CD4-positive, alpha-beta T cell treated with Interleukin-6 at 100 ng/mL for 8 hours (primary cell): ENCODE measurements around the gene ITGB3.

Experiments used
- DNase-seq: peaks from one replicate; pipeline ENCODE4 v3.0.0-alpha.2; 2020; ENCODE audit warnings: mixed read lengths, low spot score

The ITGB3 gene

DNA sequence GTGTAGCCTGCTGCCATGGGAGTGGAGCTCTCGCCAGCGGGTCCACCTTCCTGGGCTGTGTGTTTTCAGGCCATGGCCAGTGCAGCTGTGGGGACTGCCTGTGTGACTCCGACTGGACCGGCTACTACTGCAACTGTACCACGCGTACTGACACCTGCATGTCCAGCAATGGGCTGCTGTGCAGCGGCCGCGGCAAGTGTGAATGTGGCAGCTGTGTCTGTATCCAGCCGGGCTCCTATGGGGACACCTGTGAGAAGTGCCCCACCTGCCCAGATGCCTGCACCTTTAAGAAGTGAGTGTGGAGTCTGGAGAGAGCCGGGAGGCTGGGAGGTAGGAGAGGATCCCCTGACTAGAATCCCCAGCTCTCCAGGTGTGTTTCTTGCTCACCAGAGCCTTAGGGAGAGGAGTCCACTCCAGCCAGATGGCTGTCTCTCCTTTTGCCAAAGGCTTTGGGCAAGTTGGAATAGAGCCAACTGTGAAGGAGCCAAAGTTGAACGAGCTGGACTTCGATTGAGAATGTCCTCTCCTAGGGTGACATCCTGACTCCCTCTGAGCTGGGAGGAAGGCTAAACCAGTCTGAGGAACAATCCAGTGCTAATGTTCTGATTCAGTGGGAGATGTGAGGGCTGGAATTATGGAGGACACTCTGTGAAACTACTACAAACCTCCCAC, 45.7 kb downstream of the ITGB3 start:
- no peak for DNase-seq

DNA sequence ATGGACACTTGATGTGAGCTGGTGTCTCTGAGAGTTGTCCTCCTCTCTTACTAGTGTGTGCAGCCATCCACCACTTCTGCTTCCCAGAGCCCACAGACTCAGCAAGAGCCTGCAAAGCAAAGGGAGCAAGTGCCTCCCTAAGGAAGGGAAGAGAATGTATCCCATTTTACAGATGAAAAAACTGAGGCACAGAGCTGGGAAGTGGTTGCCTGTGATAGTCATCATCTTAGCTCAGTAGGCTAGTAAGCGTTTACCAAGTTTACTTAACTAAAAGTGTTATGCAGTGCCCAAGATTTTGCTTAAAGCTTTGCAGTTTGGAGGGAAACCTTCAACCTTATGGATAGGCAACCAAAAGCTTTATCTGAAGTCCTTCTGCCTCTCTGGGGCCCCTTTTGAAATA, 47.1 kb downstream of the ITGB3 start:
- DNase-seq = no peak

DNA sequence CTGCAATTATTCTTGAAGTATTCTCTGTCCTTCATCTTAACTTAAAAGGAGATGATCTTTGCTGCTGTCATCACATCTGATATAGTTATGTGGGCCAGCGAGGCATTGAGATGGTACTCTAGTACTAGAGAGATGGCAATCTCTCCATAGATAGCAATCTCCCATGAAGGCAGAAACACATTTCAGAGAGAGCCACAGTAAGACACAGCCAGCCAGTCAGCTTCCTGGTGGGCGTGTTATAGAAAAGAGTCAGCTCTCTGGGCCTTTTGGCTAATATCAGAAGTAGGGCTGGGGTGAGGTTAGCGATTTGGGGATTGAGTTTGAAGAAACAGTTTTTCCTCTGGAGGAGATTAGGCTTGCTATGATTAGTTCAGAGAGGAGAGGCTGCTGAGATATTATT, 47.5 kb downstream of the ITGB3 start:
- no peak for DNase-seq

DNA sequence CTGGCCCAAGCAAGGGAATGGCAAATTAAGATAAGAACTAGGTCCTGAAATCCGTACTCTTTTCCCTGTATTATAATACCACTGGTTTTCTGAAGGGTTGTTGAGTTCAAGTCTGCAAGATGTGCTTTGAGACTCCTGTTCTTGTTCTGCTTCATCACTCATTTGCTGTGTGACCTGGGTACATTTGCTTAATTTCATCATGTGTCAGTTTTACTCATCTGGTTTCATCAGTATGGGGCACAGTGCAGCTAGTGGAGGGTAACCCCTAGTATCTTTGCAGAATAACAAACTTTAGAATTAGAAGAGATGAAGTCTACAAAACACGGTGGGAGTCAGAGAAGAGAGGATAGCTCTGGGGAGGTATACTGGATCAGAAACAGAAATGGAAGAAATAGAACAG, 48.2 kb downstream of the ITGB3 start:
- DNase-seq = no peak

DNA sequence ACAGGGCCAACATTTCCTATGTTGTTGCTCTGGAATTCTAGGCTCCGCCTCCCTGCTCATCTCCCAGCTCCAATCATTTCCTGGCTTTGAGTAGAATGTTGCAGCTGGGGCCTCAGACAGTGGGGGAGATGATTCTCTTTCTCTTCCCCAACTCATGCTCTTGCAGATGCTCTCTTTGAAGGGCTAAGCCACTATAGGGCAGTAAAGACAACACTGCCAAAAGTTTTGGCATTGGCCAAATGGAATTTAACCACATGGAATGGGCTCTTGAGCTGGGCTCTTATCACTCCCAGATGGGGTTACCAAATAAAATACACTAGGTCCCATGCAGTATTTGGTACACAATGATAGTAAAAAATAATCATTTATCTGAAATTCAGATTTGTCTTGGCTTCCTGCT, 50.6 kb downstream of the ITGB3 start:
- no peak for DNase-seq

DNA sequence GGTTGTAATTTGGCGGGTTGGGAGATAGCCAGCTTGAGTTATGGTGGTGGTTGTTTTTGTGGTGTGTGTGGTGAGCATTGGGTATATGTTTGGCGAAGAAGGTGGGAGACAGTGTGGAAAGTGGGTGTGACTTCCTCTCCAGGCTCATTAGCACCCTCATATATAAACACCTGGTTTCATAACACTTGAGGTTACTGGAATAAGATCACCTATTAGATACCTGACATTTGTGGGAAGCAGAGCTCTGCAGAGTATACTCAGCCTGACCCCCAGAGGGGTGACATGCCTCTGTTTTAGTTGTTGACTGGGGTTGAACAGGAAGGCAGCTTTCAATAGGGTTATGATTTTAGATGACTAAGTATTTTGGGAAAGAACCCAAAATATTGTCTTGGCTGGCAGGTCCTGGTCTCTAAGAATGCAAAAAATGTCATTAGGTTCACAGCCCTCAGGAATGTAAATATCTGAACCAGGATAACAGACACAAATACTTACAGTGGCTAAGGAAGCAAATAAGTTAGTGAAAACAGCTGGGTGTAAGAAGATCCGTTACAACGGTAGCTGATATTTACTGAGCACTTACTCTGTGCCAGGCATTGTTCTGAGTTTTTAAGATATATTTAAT, 51.8 kb downstream of the ITGB3 start:
- no peak for DNase-seq

DNA sequence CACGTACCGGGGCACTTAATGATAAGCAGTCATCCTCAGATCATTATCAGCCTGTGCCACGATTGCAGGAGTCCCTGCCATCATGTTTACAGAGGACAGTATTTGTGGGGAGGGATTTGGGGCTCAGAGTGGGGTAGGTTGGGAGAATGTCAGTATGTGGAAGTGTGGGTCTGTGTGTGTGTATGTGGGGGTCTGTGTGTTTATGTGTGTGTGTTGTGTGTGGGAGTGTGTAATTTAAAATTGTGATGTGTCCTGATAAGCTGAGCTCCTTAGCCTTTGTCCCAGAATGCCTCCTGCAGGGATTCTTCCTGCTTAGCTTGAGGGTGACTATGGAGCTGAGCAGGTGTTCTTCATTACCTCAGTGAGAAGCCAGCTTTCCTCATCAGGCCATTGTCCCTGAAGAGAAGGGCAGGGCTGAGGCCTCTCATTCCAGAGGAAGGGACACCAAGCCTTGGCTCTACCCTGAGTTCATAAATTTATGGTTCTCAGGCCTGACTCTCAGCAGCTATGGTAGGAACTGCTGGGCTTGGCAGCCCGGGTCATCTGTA, 56.6 kb downstream of the ITGB3 start:
- DNase-seq = no peak

DNA sequence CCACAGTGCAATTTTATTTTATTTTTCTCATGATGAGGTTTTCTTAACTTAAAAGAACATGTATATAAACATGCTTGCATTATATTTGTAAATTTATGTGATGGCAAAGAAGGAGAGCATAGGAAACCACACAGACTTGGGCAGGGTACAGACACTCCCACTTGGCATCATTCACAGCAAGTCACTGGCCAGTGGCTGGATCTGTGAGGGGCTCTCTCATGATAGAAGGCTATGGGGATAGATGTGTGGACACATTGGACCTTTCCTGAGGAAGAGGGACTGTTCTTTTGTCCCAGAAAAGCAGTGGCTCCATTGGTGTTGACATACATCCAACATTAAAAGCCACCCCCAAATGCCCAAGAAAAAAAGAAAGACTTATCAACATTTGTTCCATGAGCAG, 57.8 kb downstream of the ITGB3 start:
- no peak for DNase-seq

DNA sequence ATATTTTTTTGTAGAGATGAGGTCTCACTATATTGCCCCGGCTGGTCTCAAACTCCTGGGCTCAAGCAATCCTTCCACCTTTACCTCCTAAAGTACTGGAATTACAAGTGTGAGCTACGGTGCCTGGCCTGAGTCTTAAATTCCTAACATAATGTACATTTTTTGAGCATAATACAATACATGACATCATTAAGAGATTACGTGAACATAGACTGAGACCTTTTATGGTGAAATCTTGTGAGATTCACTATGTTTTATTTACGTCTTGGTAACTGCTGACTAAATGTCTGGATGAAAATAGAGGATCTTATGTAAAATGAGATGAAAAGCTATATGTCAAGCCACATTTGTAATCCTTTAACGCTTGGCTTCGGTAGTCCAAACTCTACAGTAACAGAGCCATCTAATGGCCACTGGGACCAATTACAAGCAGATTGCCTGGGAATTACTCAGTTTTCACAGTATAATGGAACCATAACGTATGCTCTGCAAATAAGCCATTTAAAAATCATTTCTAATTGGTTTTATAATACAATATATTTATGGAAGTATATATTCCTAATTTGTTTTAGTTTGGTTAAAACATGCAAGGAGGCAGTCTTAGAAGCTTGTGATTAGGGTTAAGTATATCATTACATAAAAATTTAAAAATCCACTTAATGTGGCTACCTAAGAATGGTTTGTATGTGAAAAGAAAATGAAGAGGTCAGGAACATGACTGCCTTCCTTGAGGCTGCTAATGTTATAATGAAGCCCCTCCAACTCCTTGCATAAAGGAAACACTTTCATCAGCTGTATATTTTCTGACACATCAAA, 62.0 kb downstream of the ITGB3 start:
- DNase-seq = peak; percentile 51

DNA sequence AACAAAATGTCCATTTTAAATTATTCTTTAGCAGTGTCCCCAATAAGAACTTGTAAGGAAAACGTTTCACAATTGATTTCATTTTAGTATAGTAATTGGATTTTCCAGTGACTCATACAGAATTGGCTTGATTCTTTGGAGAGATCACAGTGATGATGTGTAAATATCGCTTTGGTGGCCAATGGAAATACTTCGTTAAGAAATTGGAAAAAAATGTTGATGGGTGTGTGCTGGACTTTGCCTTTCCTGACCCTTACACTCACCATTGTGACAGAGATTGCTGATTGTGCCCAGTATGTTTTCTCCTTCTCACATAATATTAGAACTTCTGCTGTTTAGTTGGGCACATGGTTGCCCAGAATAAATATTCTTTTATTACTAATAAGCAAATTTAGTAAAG, 62.7 kb downstream of the ITGB3 start:
- no peak for DNase-seq

DNA sequence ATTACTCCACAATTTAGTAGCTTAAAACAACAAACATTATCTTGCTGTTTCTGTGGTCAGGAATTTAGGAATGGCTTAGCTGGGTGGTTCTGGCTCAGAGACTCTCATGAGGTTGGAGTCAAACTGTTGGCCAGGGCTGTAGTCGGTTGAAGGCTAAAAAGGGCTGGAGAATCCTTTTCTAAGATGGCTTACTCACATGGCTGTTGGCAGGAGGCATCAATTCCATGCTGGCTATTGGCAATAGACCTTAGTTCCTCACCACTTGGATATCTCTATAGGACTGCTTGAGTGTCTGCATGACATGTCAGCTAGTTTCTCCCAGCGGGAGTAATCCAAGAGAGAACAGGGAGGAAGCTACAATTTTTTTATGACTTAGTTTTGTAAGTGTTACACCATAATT, 63.5 kb downstream of the ITGB3 start:
- DNase-seq = no peak

DNA sequence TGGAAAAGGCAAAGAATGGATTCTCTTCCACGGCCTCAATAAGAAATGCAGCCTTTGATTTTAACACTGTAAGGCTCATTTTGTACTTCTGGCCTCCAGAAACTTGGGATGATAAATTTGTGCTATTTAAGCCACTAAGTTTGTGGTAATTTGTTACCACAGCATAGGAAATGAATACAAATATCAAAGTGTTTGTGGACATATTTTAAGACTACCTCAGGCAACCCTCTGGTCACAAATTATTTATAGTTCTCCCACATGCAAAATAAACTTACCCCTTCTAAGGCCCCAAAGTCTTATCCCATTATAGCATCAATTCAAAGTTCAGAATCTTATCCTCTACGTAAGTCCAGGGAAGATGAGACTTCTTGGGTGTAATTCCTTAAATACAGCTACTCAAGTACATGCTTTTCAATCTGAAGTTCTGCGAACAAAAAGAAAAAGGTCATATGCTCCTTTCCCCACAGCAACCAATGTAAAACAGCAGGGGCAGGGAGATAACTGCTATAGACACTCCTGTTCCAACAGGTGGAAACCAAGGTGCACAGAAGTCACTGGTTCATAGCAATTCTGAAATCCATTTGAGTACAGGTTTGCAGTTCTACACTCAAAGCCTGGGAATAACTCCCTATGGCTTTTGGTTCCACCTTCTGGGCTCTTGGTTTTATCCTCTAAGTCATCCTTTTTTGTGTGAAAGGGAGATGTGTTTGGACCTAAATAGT, 64.7 kb downstream of the ITGB3 start:
- no peak for DNase-seq

DNA sequence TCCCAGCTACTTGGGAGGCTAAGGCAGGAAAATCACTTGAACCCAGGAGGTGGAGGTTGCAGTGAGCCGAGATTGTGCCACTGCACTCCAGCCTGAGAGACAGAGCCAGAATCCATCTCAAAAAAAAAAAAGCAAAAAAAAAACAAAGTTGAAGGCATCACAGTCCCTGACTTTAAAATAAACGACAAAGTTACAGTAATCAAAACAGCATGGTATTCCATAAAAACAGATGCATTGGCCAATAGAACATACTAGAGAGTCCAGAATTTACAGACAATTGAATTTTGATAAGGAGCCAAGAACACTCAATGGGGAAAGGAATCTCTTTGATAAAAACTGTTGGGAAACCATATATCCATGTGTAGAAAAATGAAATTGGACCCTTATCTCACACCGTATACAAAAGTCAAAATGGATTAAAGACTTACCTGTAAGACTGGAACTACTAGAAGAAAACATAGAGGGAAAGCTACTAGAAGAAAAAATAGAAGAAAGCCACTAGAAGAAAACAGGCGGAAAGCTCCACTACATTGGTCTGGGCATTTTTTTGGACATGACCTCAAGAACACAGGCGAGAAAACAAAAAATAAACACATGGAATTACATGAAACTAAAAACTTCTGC, 67.4 kb downstream of the ITGB3 start:
- no peak for DNase-seq

DNA sequence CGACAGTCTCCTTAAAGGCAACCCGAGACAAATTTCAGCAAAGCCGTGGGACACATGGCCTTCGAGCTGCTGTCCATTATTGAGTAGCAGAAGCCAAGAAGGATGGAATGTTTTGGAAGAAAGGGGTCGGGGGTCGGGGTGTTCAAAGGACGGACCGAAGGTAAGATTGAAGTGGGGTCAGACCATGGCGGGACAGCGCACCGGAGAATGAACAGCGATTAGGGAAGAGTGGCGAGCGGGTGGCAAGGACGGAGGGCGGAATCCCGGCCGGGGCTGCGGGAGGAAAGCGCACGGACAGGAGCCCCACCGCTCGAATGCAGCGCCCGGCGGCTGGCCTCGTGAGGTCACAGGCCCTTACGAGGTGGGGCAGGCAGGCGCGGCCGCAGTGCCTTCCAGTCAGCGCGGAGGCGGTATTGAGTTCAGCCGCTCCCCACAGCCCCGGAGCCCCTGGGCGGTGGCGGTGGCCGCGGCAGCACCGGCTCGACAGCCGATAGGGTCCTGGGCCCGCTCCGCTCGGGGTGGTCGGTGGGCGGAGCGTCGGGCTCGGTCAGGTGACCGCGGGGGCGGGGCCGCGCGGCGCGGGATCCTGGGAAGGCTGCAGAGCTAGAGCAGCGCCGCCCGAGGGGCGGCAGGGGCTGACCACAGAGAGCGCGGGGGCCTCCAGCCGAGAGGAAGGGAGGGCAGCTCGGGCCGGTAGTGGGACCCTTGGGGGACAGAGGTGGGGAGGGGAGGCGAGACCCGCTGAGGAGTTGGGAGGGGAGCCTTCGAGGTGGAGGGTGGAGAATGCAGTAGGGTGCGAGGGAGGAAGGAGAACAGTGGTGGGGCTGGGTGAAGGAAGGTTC, 70.0 kb downstream of the ITGB3 start, which contains the start of gene EFCAB13:
Gene EFCAB13, plus strand, starts transcription at position 574 of the 842 bp plus-strand sequence. CDS start 4,399 bp downstream, outside the sequence.
- DNase-seq = peak; percentile 70

DNA sequence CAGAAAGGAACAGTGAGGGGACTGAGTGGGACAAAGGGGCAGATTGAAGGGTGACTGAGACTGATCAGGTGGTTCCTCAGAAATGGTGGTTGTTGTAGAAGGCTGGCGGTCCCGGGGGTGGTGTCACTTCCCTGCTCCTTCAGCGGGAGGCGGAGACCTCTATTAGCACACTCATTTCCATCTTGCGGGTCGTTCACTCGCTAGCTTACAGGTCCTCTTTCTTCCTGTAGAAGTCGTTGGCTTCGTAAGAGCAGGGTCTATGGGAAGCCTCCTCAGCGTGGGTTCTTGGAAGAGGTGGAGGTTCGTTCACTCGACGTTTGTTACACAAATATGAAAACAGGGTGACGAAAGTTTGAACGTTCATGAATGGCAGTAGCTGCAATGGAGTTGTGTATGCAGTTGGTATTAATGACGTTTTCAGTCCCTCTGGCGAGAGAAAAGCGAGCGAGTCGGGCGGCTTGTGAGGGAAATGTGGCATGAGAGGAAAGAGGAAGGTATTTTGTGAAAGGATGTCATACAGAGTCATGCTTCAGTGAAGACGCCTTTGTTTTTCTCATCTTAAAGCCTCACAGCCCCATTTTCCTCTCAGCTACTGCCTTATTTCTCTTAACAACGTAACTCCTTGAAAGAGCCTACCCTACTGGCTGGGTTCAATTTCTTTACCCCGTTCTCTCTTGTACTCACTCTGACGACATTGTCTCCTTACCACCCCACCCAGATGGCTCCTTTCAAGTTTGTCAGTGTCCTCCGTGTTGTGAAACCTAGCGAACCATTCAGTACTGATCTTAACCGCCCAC, 70.8 kb downstream of the ITGB3 start:
- peak; percentile 40 for DNase-seq

DNA sequence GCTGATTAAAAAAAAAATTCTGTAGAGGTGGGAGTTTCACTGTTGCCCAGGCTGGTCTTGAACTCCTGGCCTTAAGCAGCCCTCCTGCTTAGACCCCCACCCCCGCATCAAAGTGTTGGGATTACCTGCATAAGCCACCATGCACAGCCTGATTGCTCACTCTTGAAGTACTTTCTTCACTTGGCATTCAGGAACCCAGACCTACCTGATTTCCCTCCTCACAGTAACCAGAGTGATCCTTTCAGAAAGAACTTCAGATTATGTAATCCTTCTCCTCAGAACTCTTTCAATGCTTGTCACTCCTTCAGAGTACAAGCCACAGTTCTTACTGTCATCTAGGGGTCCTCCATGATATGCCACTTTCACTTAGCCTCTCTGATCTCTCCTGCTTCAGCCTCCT, 71.5 kb downstream of the ITGB3 start:
- no peak for DNase-seq

DNA sequence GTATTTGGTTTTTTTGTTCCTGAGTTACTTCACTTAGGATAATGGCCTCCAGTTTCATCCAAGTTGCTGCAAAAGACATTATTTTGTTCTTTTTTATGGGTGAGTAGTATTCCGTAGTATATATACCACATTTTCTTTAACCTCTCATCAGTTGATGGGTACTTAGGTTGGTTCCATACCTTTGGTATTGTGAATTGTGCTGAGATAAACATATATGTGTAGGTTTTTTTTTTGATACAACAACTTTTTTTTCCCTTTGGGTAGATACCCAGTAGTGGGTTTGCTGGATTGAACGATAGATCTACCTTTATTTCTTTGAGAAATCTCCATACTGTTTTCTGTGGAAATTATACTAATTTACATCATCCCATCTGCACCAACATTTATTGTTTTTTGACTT, 76.9 kb downstream of the ITGB3 start:
- DNase-seq = no peak

DNA sequence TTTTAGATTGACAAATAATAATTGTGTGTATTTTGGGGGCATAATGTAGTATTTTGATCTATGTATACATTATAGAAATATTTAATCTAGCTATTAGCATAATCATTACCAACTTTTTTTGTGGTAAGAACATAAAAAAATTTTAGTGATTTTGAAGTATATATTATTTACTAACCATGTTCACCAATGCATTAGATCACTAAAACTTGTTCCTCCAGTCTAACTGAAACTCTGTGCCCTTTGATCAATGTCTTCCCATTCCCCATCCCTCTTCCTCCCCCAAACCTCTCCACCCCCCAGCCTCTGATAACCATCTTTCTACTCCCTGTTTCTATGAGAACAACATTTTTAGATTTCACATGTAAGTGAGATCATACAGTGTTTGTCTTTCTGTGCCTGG, 78.7 kb downstream of the ITGB3 start:
- DNase-seq = no peak

DNA sequence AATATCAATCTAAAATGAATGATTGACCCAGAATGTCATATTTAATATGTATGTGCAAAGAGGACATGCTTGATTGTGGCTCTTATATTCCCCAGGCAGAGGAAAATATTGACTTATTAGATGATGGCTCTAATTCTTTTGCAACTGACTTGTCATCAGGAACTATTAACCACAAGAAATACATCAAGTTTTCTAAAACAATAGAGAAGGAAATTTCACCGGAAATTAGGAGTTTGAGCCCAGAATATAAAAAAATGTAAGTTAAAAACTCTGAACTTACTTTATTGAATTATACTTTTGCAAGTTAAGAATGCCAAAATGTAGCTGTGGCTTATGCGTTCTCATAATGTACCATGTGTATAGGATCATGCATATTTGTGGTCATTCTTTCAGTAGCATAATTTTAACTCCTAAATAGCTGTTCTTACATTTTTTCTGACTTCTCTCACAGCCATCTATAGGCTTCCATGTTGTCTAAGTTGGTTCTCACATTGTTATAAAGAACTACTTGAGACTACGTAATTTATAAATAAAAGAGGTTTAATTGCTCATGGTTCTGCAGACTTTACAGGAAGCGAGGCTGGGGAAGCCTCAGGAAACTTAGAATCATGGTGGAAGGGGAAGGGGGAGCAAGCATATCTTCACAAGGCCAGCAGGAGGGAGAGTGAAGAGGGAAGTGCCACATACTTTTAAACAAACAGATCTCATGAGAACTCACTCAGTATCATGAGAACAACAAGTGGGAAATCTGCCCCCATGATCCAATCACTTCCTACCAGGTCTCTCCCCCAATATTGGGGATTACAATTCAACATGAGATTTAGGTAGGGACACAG, 81.7 kb downstream of the ITGB3 start:
- no peak for DNase-seq
